ENCODE measurements around the gene BLVRA. TPM values are rescaled to one million over a fixed set of nuclear protein-coding genes. Genes with fewer than 3 reads are reported as not detected.
A peak's percentile ranks its signal among the peaks of the same experiment; 100 is the strongest.
"Not testable (repeated sequence)": the region's sequence is repeated elsewhere in the genome, so short reads cannot be mapped to it uniquely, and the experiment has no call there.

The BLVRA gene
- total RNA-seq, 1 experiment from 2014 or later, result 27.8 TPM

- peaks cover 3% of the 10 kb centered on the region; the same call in 1 of the 2 replicates for H3K4me1 ChIP-seq (replicated peaks)
- no peak for DNase-seq (ENCODE audit: low read depth in 1 of 2, low spot score in 2 of 2)
- no peaks in the 10 kb centered on the region for H3K9me3 ChIP-seq (replicated peaks)
- H3K27ac ChIP-seq, result no peak overlapping the region
- H3K4me3 ChIP-seq, result no peak overlapping the region
- H3K27me3 ChIP-seq (replicated peaks), result peaks cover 17% of the 10 kb centered on the region
- H3K36me3 ChIP-seq, result no peaks in the 10 kb centered on the region
These were observed 65.5 kb downstream of the BLVRA start for GRCh38 chr7:43823941-43824340.

DNA sequence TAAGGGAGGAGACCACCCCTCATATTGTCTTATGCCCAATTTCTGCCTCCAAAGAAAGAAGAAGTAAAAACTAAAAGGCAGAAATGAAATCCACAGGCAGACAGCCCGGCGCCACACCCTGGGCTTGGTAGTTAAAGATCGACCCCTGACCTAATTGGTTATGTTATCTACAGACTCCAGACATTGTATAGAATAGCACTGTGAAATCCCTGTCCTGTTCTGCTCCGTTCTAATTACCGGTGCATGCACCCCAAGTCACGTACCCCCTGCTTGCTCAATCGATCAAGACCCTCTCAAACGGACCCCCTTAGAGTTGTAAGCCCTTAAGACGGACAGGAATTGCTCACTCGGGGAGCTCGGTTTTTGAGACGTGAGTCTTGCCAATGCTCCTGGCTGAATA lies 66.0 kb downstream of the BLVRA start:
- H3K9me3 ChIP-seq (replicated peaks); DNase-seq (ENCODE audit: low read depth in 1 of 2, low spot score in 2 of 2); H3K27ac ChIP-seq; H3K4me3 ChIP-seq; H3K36me3 ChIP-seq; H3K4me1 ChIP-seq (replicated peaks): not testable (repeated sequence)
- H3K27me3 ChIP-seq (replicated peaks), result peaks cover 17% of the 10 kb centered on the region

GRCh38 chr7:43824963-43825362 lies 66.5 kb downstream of the BLVRA start:
- Histone ChIP-seq H3K4me3 (no peak overlapping the region), H3K9me3 (replicated peaks) (no peaks in the 10 kb centered on the region), H3K27ac (no peak overlapping the region), H3K27me3 (replicated peaks) (peaks cover 15% of the 10 kb centered on the region), H3K4me1 (replicated peaks) (peaks cover 3% of the 10 kb centered on the region; the same call in 1 of the 2 replicates), H3K36me3 (no peaks in the 10 kb centered on the region)
- DNase-seq (ENCODE audit: low read depth in 1 of 2, low spot score in 2 of 2), result no peak

- peaks cover 3% of the 10 kb centered on the region; the same call in 1 of the 2 replicates for H3K4me1 ChIP-seq (replicated peaks)
- H3K4me3 ChIP-seq, result no peak overlapping the region
- peaks cover 15% of the 10 kb centered on the region for H3K27me3 ChIP-seq (replicated peaks)
- no peak overlapping the region for H3K27ac ChIP-seq
- no peak for DNase-seq (ENCODE audit: low read depth in 1 of 2, low spot score in 2 of 2)
- no peaks in the 10 kb centered on the region for H3K36me3 ChIP-seq
- H3K9me3 ChIP-seq (replicated peaks), result no peaks in the 10 kb centered on the region
These were observed 66.9 kb downstream of the BLVRA start for GRCh38 chr7:43825391-43825808.

DNA sequence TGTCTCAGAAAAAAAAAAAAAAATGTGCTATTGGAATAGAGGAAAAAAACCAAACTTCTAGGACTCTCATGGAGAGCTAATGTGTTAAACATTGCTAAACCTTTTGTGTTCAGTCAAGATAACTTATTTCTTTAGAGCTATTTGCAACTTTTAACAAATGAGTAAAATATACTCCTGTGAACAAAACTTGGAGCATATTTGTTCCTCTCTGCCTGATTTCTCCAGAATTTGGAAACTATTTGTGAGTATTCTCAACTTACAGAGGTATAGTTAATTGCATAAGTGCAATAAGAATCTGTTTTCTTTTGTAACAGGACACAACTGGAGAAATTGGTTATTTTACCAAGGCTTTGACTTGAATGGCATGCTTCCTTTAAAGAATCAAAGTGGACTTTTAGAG lies 72.4 kb downstream of the BLVRA start:
- not testable (repeated sequence) for DNase-seq (ENCODE audit: low read depth in 1 of 2, low spot score in 2 of 2); H3K27me3 ChIP-seq (replicated peaks); H3K27ac ChIP-seq; H3K9me3 ChIP-seq (replicated peaks); H3K36me3 ChIP-seq; H3K4me3 ChIP-seq; H3K4me1 ChIP-seq (replicated peaks)

DNA sequence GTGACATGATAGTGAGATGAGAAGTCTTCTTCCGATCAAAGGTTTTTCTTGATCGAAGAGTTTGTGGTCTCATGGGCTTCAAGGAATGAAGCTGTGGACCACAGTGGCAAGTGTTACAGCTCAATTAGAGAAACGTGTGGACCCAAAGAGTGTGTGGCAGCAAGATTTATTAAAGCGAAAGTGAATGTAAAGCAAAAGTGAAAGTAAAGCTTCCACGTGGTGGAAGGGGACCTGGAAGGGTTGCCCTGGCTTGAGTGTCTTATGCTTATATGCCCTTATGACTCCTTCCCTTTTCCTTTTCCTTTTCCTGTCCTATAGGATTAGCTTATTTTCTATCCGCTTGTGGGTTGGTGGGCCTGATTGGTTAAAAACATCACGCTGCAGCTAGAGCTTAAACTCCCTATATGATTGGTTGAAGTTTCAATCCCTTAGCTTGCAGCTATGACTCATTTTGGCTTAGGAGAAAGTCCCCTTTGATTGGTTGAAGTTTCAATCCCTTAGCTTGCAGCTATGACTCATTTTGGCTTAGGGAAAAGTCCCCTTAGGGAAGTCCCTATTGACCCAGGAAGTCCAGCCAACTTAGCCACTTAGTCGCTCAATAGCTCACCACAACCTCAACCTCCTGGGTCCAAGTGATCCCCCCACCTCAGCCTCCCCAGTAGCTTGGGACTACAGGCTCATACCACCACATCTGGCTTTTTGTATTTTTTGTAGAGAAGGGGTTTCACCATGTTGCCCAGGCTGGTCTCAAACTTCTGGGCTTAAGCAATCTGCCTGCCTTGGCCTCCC lies 76.2 kb downstream of the BLVRA start:
- no peaks in the 10 kb centered on the region for H3K27me3 ChIP-seq (replicated peaks)
- H3K4me1 ChIP-seq (replicated peaks), result no peaks in the 10 kb centered on the region
- peak in 1 of 2 experiments; percentile 42 for DNase-seq (ENCODE audit: low read depth in 1 of 2, low spot score in 2 of 2)
- no peaks in the 10 kb centered on the region for H3K36me3 ChIP-seq
- H3K9me3 ChIP-seq (replicated peaks), result no peaks in the 10 kb centered on the region
- H3K4me3 ChIP-seq, result no peak overlapping the region
- no peak overlapping the region for H3K27ac ChIP-seq

GRCh38 chr7:43838201-43838658 lies 79.8 kb downstream of the BLVRA start:
- Histone ChIP-seq H3K27ac (no peak overlapping the region), H3K27me3 (replicated peaks) (no peaks in the 10 kb centered on the region; the same call in 1 of the 2 replicates), H3K9me3 (replicated peaks) (no peaks in the 10 kb centered on the region), H3K4me3 (no peak overlapping the region), H3K36me3 (no peaks in the 10 kb centered on the region), H3K4me1 (replicated peaks) (no peaks in the 10 kb centered on the region)
- no peak for DNase-seq (ENCODE audit: low read depth in 1 of 2, low spot score in 2 of 2)

DNA sequence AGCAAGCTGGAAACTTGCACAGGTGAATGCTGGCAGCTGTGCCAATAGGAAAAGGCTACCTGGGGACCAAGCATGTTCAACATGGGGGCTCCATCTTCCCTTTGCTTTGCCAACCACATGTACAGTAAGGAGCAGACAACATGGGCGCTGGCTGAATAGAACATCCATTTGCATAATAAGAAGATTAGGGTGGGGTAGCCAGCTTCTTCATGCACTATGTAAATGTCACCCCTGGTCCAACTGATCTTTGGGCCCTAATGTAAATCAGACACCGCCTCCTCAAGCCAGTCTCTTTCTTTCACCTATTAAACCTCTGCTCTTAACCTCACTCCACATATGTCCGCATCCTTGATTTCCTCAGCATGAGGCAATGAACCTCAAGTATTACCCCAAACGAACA lies 84.8 kb downstream of the BLVRA start:
- Histone ChIP-seq H3K4me1 (replicated peaks) (no peaks in the 10 kb centered on the region), H3K27me3 (replicated peaks) (no peaks in the 10 kb centered on the region; the same call in 1 of the 2 replicates), H3K27ac (no peak overlapping the region), H3K9me3 (replicated peaks) (no peaks in the 10 kb centered on the region), H3K36me3 (no peaks in the 10 kb centered on the region), H3K4me3 (no peak overlapping the region)
- DNase-seq (ENCODE audit: low read depth in 1 of 2, low spot score in 2 of 2), result no peak

DNA sequence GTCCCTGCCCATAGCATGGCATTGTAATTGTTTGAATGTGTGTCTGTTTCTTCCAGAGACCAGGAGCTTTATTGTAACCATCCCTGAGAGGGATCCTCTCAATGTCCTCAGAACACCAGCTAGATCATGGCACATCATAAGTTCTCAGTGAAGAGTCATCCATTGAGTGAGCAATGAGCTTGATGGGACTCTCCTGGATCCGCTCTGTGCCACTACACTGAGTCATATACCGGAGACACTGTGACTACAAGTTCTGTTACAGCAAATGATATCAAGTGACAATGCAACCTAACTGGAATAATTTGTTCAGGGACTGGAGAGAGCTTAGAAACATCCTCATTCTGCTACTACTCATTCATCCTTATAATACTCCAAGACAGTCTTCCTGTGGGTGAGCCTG lies 85.8 kb downstream of the BLVRA start:
- no peak for DNase-seq (ENCODE audit: low read depth in 1 of 2, low spot score in 2 of 2)
- no peaks in the 10 kb centered on the region; the same call in 1 of the 2 replicates for H3K27me3 ChIP-seq (replicated peaks)
- H3K27ac ChIP-seq, result no peak overlapping the region
- H3K9me3 ChIP-seq (replicated peaks), result no peaks in the 10 kb centered on the region
- no peaks in the 10 kb centered on the region for H3K36me3 ChIP-seq
- H3K4me1 ChIP-seq (replicated peaks), result no peaks in the 10 kb centered on the region
- H3K4me3 ChIP-seq, result no peak overlapping the region

- H3K27ac ChIP-seq, result no peak overlapping the region
- no peaks in the 10 kb centered on the region for H3K36me3 ChIP-seq
- H3K27me3 ChIP-seq (replicated peaks), result no peaks in the 10 kb centered on the region; the same call in 1 of the 2 replicates
- DNase-seq (ENCODE audit: low read depth in 1 of 2, low spot score in 2 of 2), result no peak
- H3K4me1 ChIP-seq (replicated peaks), result no peaks in the 10 kb centered on the region
- no peaks in the 10 kb centered on the region for H3K9me3 ChIP-seq (replicated peaks)
- H3K4me3 ChIP-seq, result no peak overlapping the region
These were observed 86.2 kb downstream of the BLVRA start for GRCh38 chr7:43844662-43845061.

DNA sequence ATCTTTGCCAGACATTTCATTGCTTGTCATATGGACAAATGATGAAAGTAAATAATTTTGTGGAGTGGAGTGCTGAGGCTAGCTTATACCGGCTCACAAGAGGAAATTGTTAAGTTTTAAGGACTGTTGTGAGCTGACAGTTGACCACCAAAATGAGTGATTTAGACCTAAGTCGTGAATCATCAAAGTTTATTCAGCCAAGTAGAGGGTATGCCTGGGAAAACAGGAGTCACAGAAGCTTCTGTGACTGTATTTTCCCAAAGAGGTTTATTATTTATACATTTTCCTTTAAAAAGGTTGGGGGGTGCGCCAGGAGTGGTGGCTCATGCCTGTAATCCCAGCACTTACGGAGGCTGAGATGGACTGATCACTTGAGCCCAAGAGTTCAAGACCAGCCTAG lies 89.0 kb downstream of the BLVRA start:
- Histone ChIP-seq H3K9me3 (replicated peaks) (no peaks in the 10 kb centered on the region), H3K4me3 (no peak overlapping the region), H3K27ac (no peak overlapping the region), H3K27me3 (replicated peaks) (no peaks in the 10 kb centered on the region), H3K36me3 (no peaks in the 10 kb centered on the region), H3K4me1 (replicated peaks) (no peaks in the 10 kb centered on the region; the same call in 1 of the 2 replicates)
- DNase-seq (ENCODE audit: low read depth in 1 of 2, low spot score in 2 of 2), result no peak

- Histone ChIP-seq H3K27ac (no peak overlapping the region), H3K9me3 (replicated peaks) (no peaks in the 10 kb centered on the region), H3K4me3 (no peak overlapping the region), H3K36me3 (no peaks in the 10 kb centered on the region), H3K4me1 (replicated peaks) (no peaks in the 10 kb centered on the region; the same call in 1 of the 2 replicates), H3K27me3 (replicated peaks) (no peaks in the 10 kb centered on the region)
- DNase-seq (ENCODE audit: low read depth in 1 of 2, low spot score in 2 of 2), result no peak
These were observed 90.6 kb downstream of the BLVRA start for GRCh38 chr7:43849047-43849446.

DNA sequence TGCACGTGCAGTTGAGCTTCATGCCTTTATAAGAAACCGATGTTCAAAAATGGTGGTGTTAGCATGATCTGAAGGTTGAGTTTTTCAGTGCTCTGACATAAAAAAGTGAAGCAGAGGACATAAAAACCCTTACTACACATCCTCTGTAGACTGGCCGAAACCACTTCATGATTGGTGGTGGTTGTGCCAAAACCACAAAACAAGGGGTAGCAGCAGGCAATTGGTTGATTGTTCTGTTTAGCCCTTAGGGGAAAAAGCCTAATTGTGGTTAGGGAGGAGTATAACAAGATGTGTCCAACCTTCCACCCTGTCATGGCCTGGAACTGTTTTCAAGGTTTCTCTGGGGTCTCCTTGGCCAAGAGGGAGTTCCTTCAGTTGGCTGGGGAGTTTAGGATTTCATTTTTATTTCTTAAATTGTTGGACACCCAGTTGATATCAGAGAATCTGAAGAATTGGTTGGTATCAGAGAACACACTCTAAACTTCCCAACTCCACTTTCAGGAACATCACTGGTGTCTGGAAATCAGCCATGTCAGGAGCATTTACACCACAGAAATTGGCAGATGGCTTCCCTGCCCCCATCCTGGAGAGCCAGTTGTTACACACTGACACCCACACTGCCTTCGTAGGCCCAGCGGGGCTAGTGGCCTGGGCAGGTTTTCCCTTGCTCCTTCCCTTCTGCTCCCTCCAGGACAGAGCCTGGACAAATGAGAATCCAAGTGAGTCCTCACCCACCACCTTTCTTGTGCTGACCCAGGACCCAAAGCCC lies 92.1 kb downstream of the BLVRA start:
- H3K4me1 ChIP-seq (replicated peaks), result no peaks in the 10 kb centered on the region; the same call in 1 of the 2 replicates
- H3K36me3 ChIP-seq, result no peaks in the 10 kb centered on the region
- no peak overlapping the region for H3K4me3 ChIP-seq
- no peak overlapping the region for H3K27ac ChIP-seq
- no peak for DNase-seq (ENCODE audit: low read depth in 1 of 2, low spot score in 2 of 2)
- H3K9me3 ChIP-seq (replicated peaks), result no peaks in the 10 kb centered on the region
- no peaks in the 10 kb centered on the region for H3K27me3 ChIP-seq (replicated peaks)

GRCh38 chr7:43851805-43852204 lies 93.3 kb downstream of the BLVRA start:
- no peak for DNase-seq (ENCODE audit: low read depth in 1 of 2, low spot score in 2 of 2)
- no peaks in the 10 kb centered on the region for H3K9me3 ChIP-seq (replicated peaks)
- no peaks in the 10 kb centered on the region for H3K36me3 ChIP-seq
- no peaks in the 10 kb centered on the region for H3K27me3 ChIP-seq (replicated peaks)
- H3K4me1 ChIP-seq (replicated peaks), result no peaks in the 10 kb centered on the region; the same call in 1 of the 2 replicates
- H3K4me3 ChIP-seq, result no peak overlapping the region
- no peak overlapping the region for H3K27ac ChIP-seq
